Measurements from ENCODE around the gene OR5A1.
"Not testable (repeated sequence)": the region's sequence is repeated elsewhere in the genome, so short reads cannot be mapped to it uniquely, and the experiment has no call there.

OR5A1 gene

GRCh38 chr11:59436169-59436568, at the start of gene OR5A1:
Gene OR5A1, plus strand, starts transcription at chr11:59436469. Its CDS starts 6,700 bp downstream, at chr11:59443169.
- no peak for DNase-seq

GRCh38 chr11:59394186-59394585, 42.1 kb upstream of the OR5A1 start:
- no peak for DNase-seq

- DNase-seq = no peak
Observed at GRCh38 chr11:59400461-59401261, 35.6 kb upstream of the OR5A1 start.

- DNase-seq = no peak
Observed at GRCh38 chr11:59401262-59401552, 35.1 kb upstream of the OR5A1 start.

GRCh38 chr11:59403546-59403945, 32.7 kb upstream of the OR5A1 start:
- DNase-seq = no peak

- DNase-seq = no peak
Observed at GRCh38 chr11:59413646-59414045, 22.6 kb upstream of the OR5A1 start.

GRCh38 chr11:59415111-59415510, 21.2 kb upstream of the OR5A1 start:
- DNase-seq = no peak

GRCh38 chr11:59416613-59417012, 19.7 kb upstream of the OR5A1 start:
- no peak for DNase-seq

GRCh38 chr11:59417023-59417422, 19.2 kb upstream of the OR5A1 start:
- DNase-seq = no peak

GRCh38 chr11:59418156-59418555, 18.1 kb upstream of the OR5A1 start:
- DNase-seq = no peak

- DNase-seq = no peak
Observed at GRCh38 chr11:59423835-59424234, 12.4 kb upstream of the OR5A1 start.

GRCh38 chr11:59425131-59425530, 11.1 kb upstream of the OR5A1 start:
- DNase-seq = no peak

- no peak for DNase-seq
Observed at GRCh38 chr11:59426361-59427067, 9.8 kb upstream of the OR5A1 start, which contains the start of gene OR5A2. Gene OR5A2, minus strand, starts transcription at chr11:59426413. Its CDS starts 3,460 bp downstream, at chr11:59422953.

- DNase-seq = no peak
Observed at GRCh38 chr11:59427068-59427382, 9.2 kb upstream of the OR5A1 start.

- DNase-seq = peak; percentile 1
Observed at GRCh38 chr11:59429924-59430516, 6.2 kb upstream of the OR5A1 start.

GRCh38 chr11:59437770-59438169, 1.5 kb downstream of the OR5A1 start:
- DNase-seq = no peak

GRCh38 chr11:59445624-59446023, 9.4 kb downstream of the OR5A1 start:
- not testable (repeated sequence) for DNase-seq

GRCh38 chr11:59448484-59448883, 12.2 kb downstream of the OR5A1 start:
- DNase-seq = no peak

GRCh38 chr11:59456661-59457060, 20.4 kb downstream of the OR5A1 start, which contains the start of gene OR4D6:
Gene OR4D6, plus strand, starts transcription at chr11:59456961. Its CDS starts 0 bp downstream, at chr11:59456961.
- no peak for DNase-seq

- DNase-seq = no peak
Observed at GRCh38 chr11:59459916-59460315, 23.6 kb downstream of the OR5A1 start.

GRCh38 chr11:59463190-59463641, 26.9 kb downstream of the OR5A1 start:
- DNase-seq = no peak

- no peak for DNase-seq
Observed at GRCh38 chr11:59473015-59473414, 36.7 kb downstream of the OR5A1 start, which contains the start of gene OR4D10. Gene OR4D10, plus strand, starts transcription at chr11:59473315. Its CDS starts 4,115 bp downstream, at chr11:59477430.

- no peak for DNase-seq
Observed at GRCh38 chr11:59475176-59475575, 38.9 kb downstream of the OR5A1 start.

- DNase-seq = no peak
Observed at GRCh38 chr11:59479906-59480305, 43.6 kb downstream of the OR5A1 start.
